HG03095 (cell line): ENCODE measurements around the gene BACE1.
"Not testable (repeated sequence)": the region's sequence is repeated elsewhere in the genome, so short reads cannot be mapped to it uniquely, and the experiment has no call there.

Experiments
- ATAC-seq: cut with Tn5 transposase; IDR thresholded peaks from one replicate; pipeline ENCODE4 v1.9.1; 2021; ENCODE audit warnings: moderate library complexity; ENCODE audit not compliant: unreplicated experiment

BACE1 gene

GRCh38 chr11:117316197-117316961, at the start of gene BACE1:
Gene BACE1, minus strand, starts transcription at chr11:117316256. Its CDS starts 461 bp downstream, at chr11:117315795.
- no peak for ATAC-seq

DNA sequence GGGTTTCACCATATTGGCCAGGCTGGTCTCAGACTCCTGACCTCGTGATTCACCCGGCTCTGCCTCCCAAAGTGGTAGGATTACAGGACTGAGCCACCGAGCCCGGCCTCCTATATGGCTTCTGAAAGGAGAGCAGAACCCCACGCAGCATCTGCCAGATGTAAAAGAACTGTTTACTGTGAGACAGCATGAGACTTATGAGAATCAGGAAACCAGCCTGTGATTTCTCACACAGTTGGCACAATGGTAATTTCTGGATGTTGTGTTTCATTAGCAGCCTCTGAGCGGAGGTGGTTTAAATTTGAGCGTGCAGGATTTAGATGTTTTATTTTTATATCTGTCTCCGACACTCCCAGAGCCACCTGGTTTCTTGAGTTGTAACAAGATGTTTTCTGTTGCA, 45.4 kb upstream of the BACE1 start:
- no peak for ATAC-seq

- no peak for ATAC-seq
Measured at GRCh38 chr11:117356126-117356890, 40.3 kb upstream of the BACE1 start.

DNA sequence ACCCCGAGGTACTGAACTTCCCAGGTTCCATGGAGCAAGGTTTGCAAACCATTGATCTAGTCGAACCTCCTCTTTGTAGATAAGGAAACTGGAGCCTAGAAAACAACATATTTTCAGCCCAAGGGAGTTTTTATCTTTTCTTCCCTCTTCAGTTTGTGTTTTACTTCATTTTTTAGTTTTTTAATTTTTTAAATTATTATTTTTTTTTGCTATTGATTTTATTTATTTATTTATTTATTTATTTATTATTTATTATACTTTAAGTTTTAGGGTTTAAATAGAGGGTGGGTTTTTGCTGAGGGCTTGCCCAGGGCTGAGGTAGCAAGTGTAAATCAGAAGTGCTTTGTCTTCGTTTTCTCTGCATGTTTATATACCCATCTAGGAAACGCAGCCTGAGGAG, 38.5 kb upstream of the BACE1 start:
- ATAC-seq: no peak

DNA sequence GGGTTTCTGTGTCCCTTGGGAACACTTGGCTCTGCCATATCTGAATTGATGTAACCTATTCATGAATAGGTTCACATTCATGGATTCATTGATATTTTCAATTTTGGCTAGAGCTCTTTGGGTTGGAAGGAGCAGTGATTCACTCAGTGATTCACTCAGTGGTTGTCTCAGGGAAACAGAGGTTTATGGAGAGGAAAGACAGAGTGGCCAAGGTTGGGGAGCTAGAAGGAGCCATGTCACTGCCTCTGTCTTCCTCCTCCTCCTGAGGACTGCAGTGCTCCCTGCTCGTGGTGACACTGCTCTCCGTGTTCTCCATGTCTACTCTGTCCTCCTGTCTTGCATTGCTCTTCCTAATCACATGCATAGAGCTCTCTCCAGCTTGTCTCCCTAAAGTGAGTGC, 29.0 kb upstream of the BACE1 start:
- no peak for ATAC-seq

GRCh38 chr11:117337076-117337475, 21.0 kb upstream of the BACE1 start:
- ATAC-seq: no peak

DNA sequence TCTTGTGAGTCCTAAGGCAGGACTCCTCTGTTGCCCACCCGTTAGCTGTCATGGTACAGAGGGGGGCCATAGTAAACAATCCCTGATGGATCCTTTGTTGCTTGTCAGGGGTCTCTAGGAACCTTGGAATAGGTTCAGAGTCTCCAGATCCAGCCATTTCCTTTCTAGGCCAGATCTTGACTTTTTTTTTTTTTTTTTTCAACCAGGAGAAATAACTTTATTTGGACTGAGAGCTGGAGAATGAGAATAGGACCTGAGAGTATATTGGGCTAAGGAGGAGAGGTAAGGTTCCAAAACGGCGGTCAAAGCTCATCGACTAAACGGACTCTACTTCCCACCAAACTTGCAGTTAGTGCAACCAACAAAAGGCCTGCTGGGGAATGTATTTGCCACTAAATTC, 19.3 kb upstream of the BACE1 start:
- no peak for ATAC-seq

- ATAC-seq: no peak
Measured at GRCh38 chr11:117334896-117335295, 18.8 kb upstream of the BACE1 start.

GRCh38 chr11:117333917-117334316, 17.9 kb upstream of the BACE1 start:
- ATAC-seq: no peak

DNA sequence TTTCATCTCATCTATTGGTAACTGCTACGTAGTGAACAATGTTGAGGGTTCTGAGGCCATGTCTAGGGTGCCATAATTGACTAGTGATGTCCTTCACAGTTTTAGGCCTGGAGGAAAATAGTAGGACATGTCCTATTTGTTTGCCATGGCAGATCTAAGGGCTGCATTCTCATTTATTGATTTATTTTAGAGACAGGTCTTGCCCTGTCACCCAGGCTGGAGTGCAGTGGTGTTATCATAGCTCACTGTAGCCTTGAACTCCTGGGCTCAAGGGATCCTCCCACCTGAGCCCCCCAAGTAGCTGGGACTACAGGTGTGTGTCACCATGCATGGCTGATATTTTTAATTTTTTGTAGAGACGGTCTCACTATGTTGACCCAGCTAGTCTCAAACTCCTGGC, 16.8 kb upstream of the BACE1 start:
- no peak for ATAC-seq

DNA sequence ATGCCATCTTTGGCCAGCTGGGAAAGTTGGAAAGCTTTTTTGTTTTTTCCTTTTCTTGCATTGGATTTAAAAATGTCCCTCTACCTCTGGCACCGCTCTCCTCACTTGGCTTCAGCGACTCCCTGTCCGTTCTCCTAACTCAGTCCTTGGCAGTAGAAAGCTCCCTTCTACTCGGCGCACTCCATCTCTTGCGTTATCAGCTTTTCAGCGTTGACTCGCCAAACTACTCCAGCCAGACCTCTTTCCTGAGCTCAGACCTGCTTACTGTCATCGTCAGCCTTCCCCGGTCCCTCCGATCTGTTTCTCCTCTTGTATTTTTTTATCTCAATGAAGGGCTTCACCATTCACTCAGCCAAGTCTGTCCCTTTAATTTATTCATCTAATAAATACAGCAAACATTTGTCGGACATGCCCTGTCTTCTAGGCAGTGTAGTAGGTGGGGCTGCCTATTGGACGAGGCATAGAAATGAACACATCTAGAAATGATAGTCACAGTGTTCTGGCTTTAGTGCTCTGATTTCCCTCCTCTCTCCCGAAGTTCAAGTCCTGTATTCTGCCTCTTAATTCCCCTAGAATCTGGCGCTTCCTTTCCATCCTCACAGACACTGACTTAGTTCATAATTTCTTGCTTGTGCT, 12.4 kb upstream of the BACE1 start:
- ATAC-seq: no peak

- ATAC-seq: peak; percentile 94
Measured at GRCh38 chr11:117327567-117328374, 11.7 kb upstream of the BACE1 start, which contains the start of gene CEP164. Gene CEP164, plus strand, starts transcription at chr11:117327854. Its CDS starts 10,733 bp downstream, at chr11:117338587.

DNA sequence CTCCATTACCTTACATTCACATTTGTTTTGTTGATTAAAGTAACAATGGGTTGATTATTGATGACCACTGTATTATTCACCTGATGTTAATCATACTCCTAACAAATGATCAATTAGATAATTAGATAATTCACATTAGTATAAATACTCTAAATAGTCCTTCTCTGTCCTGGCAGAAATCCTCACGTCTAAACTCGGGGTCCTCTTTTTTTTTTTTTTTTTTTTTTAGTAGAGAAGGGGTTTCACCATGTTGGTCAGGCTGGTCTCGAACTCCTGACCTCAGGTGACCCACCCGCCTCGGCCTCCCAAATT, 11.2 kb upstream of the BACE1 start:
- ATAC-seq: not testable (repeated sequence)

DNA sequence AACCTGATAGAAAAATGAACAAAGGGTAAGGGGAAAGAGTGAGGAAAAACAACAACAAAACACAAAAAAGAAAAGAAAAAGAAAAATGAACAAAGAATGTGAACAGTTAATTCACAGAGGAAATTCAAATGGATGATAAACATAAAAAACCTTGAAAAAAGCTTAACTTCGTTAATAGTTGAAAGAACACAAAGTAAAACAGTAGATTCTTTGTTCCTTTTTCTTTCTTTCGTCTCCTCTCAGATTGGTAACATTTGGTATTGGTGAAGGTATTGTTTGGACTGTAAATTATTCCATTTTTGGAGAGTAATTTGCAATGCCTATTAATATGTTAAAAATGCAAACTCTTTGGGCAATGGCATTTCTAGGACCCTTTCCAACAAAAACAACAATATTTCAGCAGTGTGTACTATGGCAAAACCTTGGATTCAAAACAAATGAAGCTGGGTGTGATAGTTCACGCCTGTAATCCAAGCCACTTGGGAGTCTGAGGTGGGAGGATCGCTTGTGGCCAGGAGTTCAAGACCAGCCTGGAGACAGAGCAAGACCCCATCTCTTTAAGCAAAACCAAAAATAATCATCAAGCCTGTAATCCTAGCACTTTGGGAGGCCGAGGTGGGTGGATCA, 3.3 kb upstream of the BACE1 start:
- no peak for ATAC-seq

DNA sequence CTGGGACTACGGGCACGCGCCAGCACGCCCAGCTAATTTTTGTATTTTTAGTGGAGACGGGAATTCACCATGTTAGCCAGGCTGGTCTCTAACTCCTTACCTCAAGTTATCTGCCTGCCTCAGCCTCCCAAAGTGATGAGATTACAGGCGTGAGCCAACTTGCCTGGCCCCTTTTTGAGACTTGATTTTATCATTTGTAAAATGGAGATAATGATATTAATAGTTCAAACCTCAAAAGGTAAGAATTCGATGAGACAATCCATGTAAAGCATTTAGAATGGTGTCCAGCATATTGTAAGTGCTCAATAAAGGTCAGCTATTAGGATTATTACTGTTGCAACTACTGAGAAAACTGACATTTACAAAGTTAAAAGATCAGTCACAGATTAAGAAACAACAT, 2.7 kb upstream of the BACE1 start:
- no peak for ATAC-seq

GRCh38 chr11:117315285-117316196, 515 bp downstream of the BACE1 start:
- ATAC-seq: no peak

GRCh38 chr11:117314840-117315239, 1.2 kb downstream of the BACE1 start:
- no peak for ATAC-seq

DNA sequence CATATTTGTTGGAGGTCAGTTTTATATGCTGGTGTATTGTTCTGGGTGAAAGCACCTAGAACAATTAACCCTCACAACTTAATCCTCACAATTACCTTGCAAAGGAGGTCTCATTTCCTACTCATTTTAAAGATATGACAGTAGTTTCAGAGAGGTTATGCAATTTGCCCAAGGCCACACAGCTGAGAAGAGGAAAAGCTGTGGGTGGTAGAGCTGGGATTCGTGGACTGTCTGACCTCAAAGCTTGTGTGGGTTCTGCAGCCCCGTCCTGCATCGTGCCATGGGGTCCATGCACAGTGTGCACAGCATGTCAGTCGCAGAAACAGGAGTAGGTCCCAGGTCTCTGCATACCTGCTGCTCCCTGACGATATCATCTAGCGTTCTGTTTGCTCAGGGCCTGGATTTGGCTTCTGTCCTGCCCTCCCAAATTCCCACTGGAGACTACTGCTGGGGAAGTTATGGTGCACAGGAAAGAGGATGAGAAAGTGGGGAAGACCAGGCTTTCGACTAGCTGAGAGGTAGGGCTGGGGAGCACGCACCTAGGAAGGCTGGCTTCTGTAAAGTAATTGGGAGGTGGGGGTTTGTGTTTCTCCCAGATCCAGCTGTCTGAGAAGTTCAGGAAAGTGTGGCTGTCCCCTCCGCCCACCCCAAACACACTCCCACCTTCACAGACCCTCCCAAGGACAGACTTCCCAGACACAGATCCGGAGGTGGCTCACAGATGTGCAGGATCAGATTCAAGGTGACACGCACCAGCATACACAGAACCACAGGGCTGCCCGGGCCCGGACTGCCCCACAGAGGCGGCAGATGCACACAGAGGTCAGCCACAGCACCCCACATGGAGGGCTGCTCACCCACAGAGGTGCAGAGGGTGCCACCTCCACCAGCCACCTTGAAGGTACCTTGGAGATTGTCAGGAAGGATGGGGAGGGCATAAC, 2.0 kb downstream of the BACE1 start:
- ATAC-seq: no peak

DNA sequence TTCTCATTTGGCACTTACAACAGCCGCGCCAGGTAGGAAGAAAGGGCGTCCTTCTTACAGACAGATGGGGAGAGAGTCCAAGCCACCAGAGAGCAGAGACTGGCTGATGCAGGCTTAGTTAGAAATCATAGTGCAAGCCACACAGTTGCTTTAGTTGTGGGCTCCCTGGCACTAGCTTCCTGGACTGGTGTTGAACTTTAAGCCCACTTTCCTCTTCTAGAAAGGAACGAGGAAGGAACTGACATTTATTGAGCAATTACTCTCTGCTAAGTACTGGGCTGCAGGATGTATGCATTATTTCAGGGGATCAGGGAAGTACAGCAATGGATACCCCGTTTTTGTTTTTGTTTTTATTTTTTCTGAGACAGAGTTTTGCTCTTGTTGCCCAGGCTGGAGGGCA, 3.0 kb downstream of the BACE1 start:
- ATAC-seq: no peak
